Keratinocyte (primary cell): Measurements from ENCODE around the gene C12orf75.

Experiments
- CTCF ChIP-seq, 3 experiments: IDR thresholded peaks in 1 of 3; conservative IDR thresholded peaks in 1 of 3; optimal IDR thresholded peaks in 1 of 3; 2 replicates in 2 of 3; 3 replicates in 1 of 3; pipeline versions ENCODE3 to v1.5.1; 2011; ENCODE audit warnings: low read length in 3 of 3, mild to moderate bottlenecking in 3 of 3, moderate library complexity in 2 of 3, control low read depth in 1 of 3, inconsistent platforms in 1 of 3; ENCODE audit not compliant: insufficient read depth in 2 of 3; ENCODE audit errors: extremely low read depth in 1 of 3
- EZH2 ChIP-seq: IDR thresholded peaks from one replicate; pipeline ENCODE4 v1.6.1; 2012; ENCODE audit warnings: inconsistent platforms, mild to moderate bottlenecking, low read length, moderate library complexity

GRCh38 chr12:105281694-105282049, 48.8 kb upstream of the C12orf75 start:
- TF ChIP-seq CTCF (optimal IDR thresholded peaks at IDR 0.05 in 1 of 3, IDR thresholded peaks at IDR 0.05 in 1 of 3, conservative IDR thresholded peaks at IDR 0.05 in 1 of 3; ENCODE audit: extremely low read depth in 1 of 3, insufficient read depth in 2 of 3, low read length in 3 of 3) (no peak), EZH2 (no peak)
